H1 (cell line): Measurements from ENCODE around the gene SGCE. TPM values are rescaled to one million over a fixed set of nuclear protein-coding genes. Genes with fewer than 3 reads are reported as not detected.

Experiments
- CTCF ChIA-PET: fragments of 300-600 bp; sonication (Branson Sonifier 250); formaldehyde crosslinking; loops from one replicate; lab custom pipeline; 2021; ENCODE audit not compliant: partially characterized antibody; lab: Charles Lee
- POLR2A ChIA-PET: fragments of 300-600 bp; sonication (Branson Sonifier 250); formaldehyde crosslinking; loops from one replicate; lab custom pipeline; 2021; ENCODE audit warnings: inconsistent platforms; ENCODE audit not compliant: partially characterized antibody; lab: Charles Lee
- DNase-seq, 2 experiments: peaks; one replicate each; pipeline versions ENCODE4 v3.0.0 to v3.0.0-alpha.2; 2010 to 2022; ENCODE audit warnings: low spot score in 2 of 2, low read depth in 1 of 2, mixed read lengths in 1 of 2
- FAIRE-seq: peaks from 2 replicates; lab custom pipeline; 2011; peaks lifted over from hg19 to GRCh38; lab: Jason Lieb, UNC
- H2AFZ ChIP-seq: 2 replicates; pipeline ENCODE4 v1.8.1; 2012; ENCODE audit warnings: low read length, inconsistent platforms
- H2AK5ac ChIP-seq: 2 replicates; pipeline ENCODE4 v1.6.1; 2013; ENCODE audit warnings: low read depth, low read length
- H2BK120ac ChIP-seq: replicated peaks from 2 replicates; pipeline ENCODE3; 2013; ENCODE audit warnings: low read depth, low read length, inconsistent platforms
- H2BK12ac ChIP-seq: 2 replicates; pipeline ENCODE4 v1.6.1; 2013; ENCODE audit warnings: low read depth, low read length
- H2BK15ac ChIP-seq: 2 replicates; pipeline ENCODE4 v1.6.1; 2013; ENCODE audit warnings: low read length
- H2BK20ac ChIP-seq: 2 replicates; pipeline ENCODE4 v1.6.1; 2013; ENCODE audit warnings: low read length
- H2BK5ac ChIP-seq: 2 replicates; pipeline ENCODE4 v1.6.1; 2013; ENCODE audit warnings: low read depth, low read length
- H3K14ac ChIP-seq: 2 replicates; pipeline ENCODE4 v1.6.1; 2013; ENCODE audit warnings: inconsistent platforms; ENCODE audit not compliant: insufficient read length
- H3K18ac ChIP-seq: 2 replicates; pipeline ENCODE4 v1.6.1; 2013; ENCODE audit warnings: low read length; ENCODE audit errors: extremely low read depth
- H3K23ac ChIP-seq: 2 replicates; pipeline ENCODE4 v1.6.1; 2013; ENCODE audit warnings: inconsistent platforms; ENCODE audit not compliant: insufficient read length
- H3K23me2 ChIP-seq: 2 replicates; pipeline ENCODE4 v1.6.1; 2013; ENCODE audit warnings: low read depth, low read length
- H3K27ac ChIP-seq: 2 replicates; pipeline ENCODE4 v1.6.1; 2011; ENCODE audit warnings: low read depth, low read length, inconsistent platforms
- H3K27me3 ChIP-seq, 4 experiments: replicated peaks in 1 of 4; 1 replicate in 1 of 4; 2 replicates in 3 of 4; pipeline versions ENCODE4 v1.6.1 to v1.8.1; 2011 to 2013; ENCODE audit warnings: low read length in 3 of 4, mild to moderate bottlenecking in 3 of 4, inconsistent platforms in 2 of 4, mixed read lengths in 2 of 4, moderate library complexity in 1 of 4; ENCODE audit not compliant: control insufficient read depth in 3 of 4, insufficient read depth in 3 of 4; ENCODE audit errors: extremely low read depth in 1 of 4
- H3K36me3 ChIP-seq, 4 experiments: 2 replicates each; pipeline versions ENCODE4 v1.6.1 to v1.8.1; 2011 to 2013; ENCODE audit warnings: mild to moderate bottlenecking in 4 of 4, low read length in 3 of 4, moderate library complexity in 2 of 4, control low read depth in 1 of 4, inconsistent platforms in 1 of 4; ENCODE audit not compliant: insufficient read depth in 4 of 4, control insufficient read depth in 2 of 4
- H3K4ac ChIP-seq: replicated peaks from 2 replicates; pipeline ENCODE3; 2013; ENCODE audit warnings: low read length, low read depth, mixed read lengths, inconsistent platforms; ENCODE audit not compliant: insufficient read length
- H3K4me1 ChIP-seq, 4 experiments: replicated peaks in 1 of 4; 1 replicate in 1 of 4; 2 replicates in 3 of 4; pipeline versions ENCODE4 v1.6.1 to v1.8.1; 2011 to 2013; ENCODE audit warnings: low read length in 3 of 4, inconsistent platforms in 2 of 4, mixed read lengths in 1 of 4; ENCODE audit not compliant: insufficient read depth in 4 of 4, control insufficient read depth in 3 of 4
- H3K4me2 ChIP-seq, 2 experiments: 2 replicates each; pipeline versions ENCODE4 v1.6.1 to v1.8.1; 2011 to 2013; ENCODE audit warnings: low read depth in 2 of 2, low read length in 2 of 2, control low read depth in 1 of 2, inconsistent platforms in 1 of 2, mild to moderate bottlenecking in 1 of 2; ENCODE audit not compliant: insufficient read depth in 1 of 2
- H3K4me3 ChIP-seq, 4 experiments: fragments of 200-600, 300-600 bp in 1 of 4; sonication (generic), shearing (Covaris generic), sonication (Bioruptor Twin) in 1 of 4; 2 replicates each; pipeline versions ENCODE4 v1.5.1 to v1.8.1; 2011 to 2016; ENCODE audit warnings: low read length in 4 of 4, low read depth in 3 of 4, control low read depth in 2 of 4, inconsistent platforms in 2 of 4, mild to moderate bottlenecking in 2 of 4, mixed read lengths in 1 of 4, moderate library complexity in 1 of 4; ENCODE audit not compliant: insufficient read depth in 2 of 4; ENCODE audit errors: extremely low read depth in 1 of 4
- H3K56ac ChIP-seq: replicated peaks from 2 replicates; pipeline ENCODE3; 2013; ENCODE audit warnings: low read depth, mild to moderate bottlenecking, mixed read lengths, low read length, inconsistent platforms; ENCODE audit not compliant: insufficient read length
- H3K79me1 ChIP-seq: 2 replicates; pipeline ENCODE4 v1.6.1; 2013; ENCODE audit warnings: low read depth, low read length, control low read depth
- H3K79me2 ChIP-seq, 2 experiments: 2 replicates each; pipeline versions ENCODE4 v1.6.1 to v1.8.1; 2012 to 2013; ENCODE audit warnings: low read length in 2 of 2, mild to moderate bottlenecking in 2 of 2, inconsistent platforms in 1 of 2; ENCODE audit not compliant: insufficient read depth in 2 of 2, control insufficient read depth in 1 of 2
- H3K9ac ChIP-seq, 4 experiments: replicated peaks in 1 of 4; 1 replicate in 1 of 4; 2 replicates in 3 of 4; pipeline versions ENCODE4 v1.6.1 to v1.8.1; 2011 to 2013; ENCODE audit warnings: low read depth in 3 of 4, low read length in 3 of 4, control low read depth in 2 of 4, mild to moderate bottlenecking in 2 of 4, moderate library complexity in 2 of 4, inconsistent platforms in 1 of 4; ENCODE audit errors: extremely low read depth in 1 of 4
- H3K9me3 ChIP-seq, 2 experiments: 2 replicates each; pipeline versions ENCODE4 v1.6.1 to v1.8.1; 2012 to 2013; ENCODE audit warnings: mild to moderate bottlenecking in 2 of 2, moderate library complexity in 2 of 2, control low read depth in 1 of 2, inconsistent platforms in 1 of 2, low read depth in 1 of 2, low read length in 1 of 2, mixed read lengths in 1 of 2; ENCODE audit not compliant: insufficient read depth in 2 of 2
- H4K20me1 ChIP-seq, 2 experiments: replicated peaks in 1 of 2; 2 replicates each; pipeline versions ENCODE3 to v1.8.1; 2011 to 2013; ENCODE audit warnings: inconsistent platforms in 2 of 2, low read length in 2 of 2, mild to moderate bottlenecking in 1 of 2; ENCODE audit not compliant: insufficient read depth in 2 of 2, control insufficient read depth in 1 of 2
- H4K5ac ChIP-seq: 2 replicates; pipeline ENCODE4 v1.6.1; 2013; ENCODE audit warnings: low read length, low read depth, mixed read lengths, inconsistent platforms; ENCODE audit not compliant: insufficient read length
- H4K8ac ChIP-seq: 2 replicates; pipeline ENCODE4 v1.8.0; 2013; ENCODE audit warnings: mild to moderate bottlenecking, moderate library complexity, low read length, inconsistent platforms; ENCODE audit not compliant: insufficient read depth; ENCODE audit errors: extremely low read depth
- H4K91ac ChIP-seq: replicated peaks from 2 replicates; pipeline ENCODE3; 2013; ENCODE audit warnings: low read length, mixed read lengths, inconsistent platforms; ENCODE audit not compliant: insufficient read length
- BACH1 ChIP-seq: IDR thresholded peaks from 2 replicates; pipeline ENCODE4 v1.6.1; 2012; ENCODE audit warnings: low read length, improper control_type of control experiment
- CBX8 ChIP-seq: fragments of 300-800, 300-1000 bp; sonication (generic); IDR thresholded peaks from 2 replicates; pipeline ENCODE4 v1.7.1; 2016; ENCODE audit warnings: low read depth, low read length, borderline replicate concordance
- CHD2 ChIP-seq: IDR thresholded peaks from 2 replicates; pipeline ENCODE4 v1.6.1; 2012; ENCODE audit warnings: low read length, improper control_type of control experiment
- EGR1 ChIP-seq: IDR thresholded peaks from 2 replicates; pipeline ENCODE4 v1.6.1; 2011; ENCODE audit warnings: low read depth, low read length, borderline replicate concordance
- GTF2F1 ChIP-seq: IDR thresholded peaks from 2 replicates; pipeline ENCODE4 v1.6.1; 2012; ENCODE audit warnings: low read depth, low read length, improper control_type of control experiment, borderline replicate concordance
- MAFK ChIP-seq: IDR thresholded peaks from 2 replicates; pipeline ENCODE4 v1.6.1; 2012; ENCODE audit warnings: low read depth, mild to moderate bottlenecking, improper control_type of control experiment, low read length
- NRF1 ChIP-seq: IDR thresholded peaks from 2 replicates; pipeline ENCODE4 v1.6.1; 2011; ENCODE audit warnings: mild to moderate bottlenecking, low read depth, low read length, improper control_type of control experiment
- SIRT6 ChIP-seq: IDR thresholded peaks from one replicate; pipeline ENCODE4 v1.7.1; 2012; ENCODE audit warnings: low read length, inconsistent platforms
- SP1 ChIP-seq: IDR thresholded peaks from 2 replicates; pipeline ENCODE4 v1.6.1; 2011; ENCODE audit warnings: low read depth, low read length
- TAF1 ChIP-seq: IDR thresholded peaks from 2 replicates; pipeline ENCODE4 v1.6.1; 2011; ENCODE audit warnings: mild to moderate bottlenecking, low read depth, low read length
- TAF7 ChIP-seq: optimal IDR thresholded peaks from 2 replicates; pipeline ENCODE3; 2011; ENCODE audit warnings: low read depth, mild to moderate bottlenecking, inconsistent platforms, low read length, moderate library complexity, borderline replicate concordance
- TBP ChIP-seq: IDR thresholded peaks from 2 replicates; pipeline ENCODE4 v1.6.1; 2011; ENCODE audit warnings: low read depth, low read length, improper control_type of control experiment
- WGBS, 2 experiments: shearing (Covaris generic) in 1 of 2; methylation state at CpG; one replicate each; pipeline versions ENCODE4 v1.1.6 to v1.1.7; 2013 to 2015; ENCODE audit warnings: low lambda C conversion rate in 2 of 2, mixed read lengths in 2 of 2, inconsistent platforms in 1 of 2, low coverage in 1 of 2, missing lambda C conversion rate in 1 of 2; ENCODE audit not compliant: insufficient replicate concordance in 2 of 2, insufficient coverage in 1 of 2, insufficient read length in 1 of 2; ENCODE audit errors: extremely low coverage in 1 of 2, missing lambda C conversion rate in 1 of 2; 5-methylcytosine and 5-hydroxymethylcytosine counted together
- polyA plus RNA-seq, 7 experiments: library from polyadenylated mRNA; depleted of rRNA in 3 of 7; stranded (reverse) in 5 of 7; unstranded in 2 of 7; fragments of >200 nt in 5 of 7; fragments of 200-250 nt in 2 of 7; gene quantifications; 1 replicate in 5 of 7; 2 replicates in 1 of 7; 4 replicates in 1 of 7; pipeline versions ENCODE4 v1.2.1 to v1.2.3, GENCODE V29; 2011 to 2013; ENCODE audit warnings: missing spikeins in 2 of 7, mixed read lengths in 2 of 7
- total RNA-seq: library from RNA; stranded (reverse); fragmentation: NEBNext Ultra II Directional; extraction: Animal tissue kit (Norgen Biotek cat#: 25700); gene quantifications from 2 replicates; pipeline ENCODE4 v1.2.1, GENCODE V29; 2021
- TF ChIP-seq, protein P1 (sequence below), 3 experiments: IDR thresholded peaks; 1 replicate in 2 of 3; 2 replicates in 1 of 3; pipeline versions ENCODE4 v1.5.1 to v1.6.1; 2011; ENCODE audit warnings: low read length in 3 of 3, mild to moderate bottlenecking in 3 of 3, inconsistent platforms in 2 of 3, low read depth in 1 of 3, moderate library complexity in 1 of 3; ENCODE audit not compliant: insufficient read depth in 1 of 3; ENCODE audit errors: control extremely low read depth in 1 of 3

The SGCE gene
- total and polyA plus RNA-seq, 2 of the 8 experiments (the other 6 are each of a cell fraction or from before 2014, with no cell fraction given), result 12.8 to 25.0 TPM

DNA sequence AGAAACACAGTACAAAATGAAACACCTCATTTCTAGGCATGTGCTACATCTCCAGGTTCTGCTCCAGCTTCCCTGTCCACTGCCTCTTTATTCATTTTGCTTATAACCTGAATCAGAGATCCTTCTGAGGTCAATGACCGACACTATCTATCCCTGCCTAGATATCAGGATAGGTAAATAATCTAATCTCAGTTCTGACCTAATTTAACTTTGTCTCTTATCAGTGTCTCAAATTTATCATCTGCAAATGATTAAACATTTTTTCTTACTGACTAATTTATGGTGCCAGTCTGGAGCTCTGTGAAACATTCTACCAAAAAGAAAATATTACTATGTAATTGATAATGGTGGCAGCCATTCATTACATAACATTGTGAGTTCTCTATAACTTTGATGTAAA lies 61.1 kb downstream of the SGCE start:
- H3K27ac ChIP-seq, result no peak overlapping the region
- DNase-seq, result no peak
- no peak overlapping the region for H3K56ac ChIP-seq
- H2AFZ ChIP-seq, result no peak overlapping the region
- no peaks in the 10 kb centered on the region for H3K23me2 ChIP-seq
- no peak overlapping the region for H3K18ac ChIP-seq
- WGBS, 2 experiments, result 95% methylated on average over 1 of the region's 1 CpG; no CpG with 5 or more reads in 1 of the 2 experiments
- ChIA-PET POLR2A (no interaction called here), CTCF (interaction anchor here (1.4 kb wide), 1 partner anchor 15 kb away, joined by 3 read pairs; no protein-coding TSS in a partner anchor)
- H2BK5ac ChIP-seq, result no peak overlapping the region
- no peaks in the 10 kb centered on the region for H3K79me1 ChIP-seq
- no peaks in the 10 kb centered on the region for H3K79me2 ChIP-seq
- H4K91ac ChIP-seq, result no peak overlapping the region
- no peak overlapping the region for H4K5ac ChIP-seq
- no peak overlapping the region for H2BK12ac ChIP-seq
- peaks cover 0 to 3% (median 0%) of the 10 kb centered on the region in 4 experiments; a peak in 1 of 7 replicates for H3K4me1 ChIP-seq
- H2AK5ac ChIP-seq, result no peak overlapping the region
- H2BK15ac ChIP-seq, result no peak overlapping the region
- no peaks in the 10 kb centered on the region for H4K20me1 ChIP-seq
- H3K4me3 ChIP-seq, result no peak overlapping the region
- no peak overlapping the region for H3K23ac ChIP-seq
- FAIRE-seq, result no peak
- H3K36me3 ChIP-seq, result peaks cover 0 to 8% (median 0%) of the 10 kb centered on the region in 4 experiments; a peak in 3 of 8 replicates
- H4K8ac ChIP-seq, result no peak overlapping the region
- H3K4me2 ChIP-seq, result no peak overlapping the region
- no peak overlapping the region for H3K14ac ChIP-seq
- H2BK20ac ChIP-seq, result no peak overlapping the region
- no peak overlapping the region for H3K4ac ChIP-seq
- 0 out of 4 replicates have a peak, but pooled peaks cover 1 to 2% of the 10 kb centered on the region in 2 experiments for H3K9me3 ChIP-seq
- H3K27me3 ChIP-seq, result no peaks in the 10 kb centered on the region
- H2BK120ac ChIP-seq, result no peak overlapping the region
- H3K9ac ChIP-seq, result no peak overlapping the region
- TF ChIP-seq MAFK (no peak), CBX8 (no peak), TBP (no peak), SIRT6 (no peak), GTF2F1 (no peak), TAF7 (no peak), CHD2 (no peak), SP1 (no peak), TAF1 (no peak), EGR1 (no peak), NRF1 (no peak), BACH1 (no peak)
- TF ChIP-seq, protein P1, sequence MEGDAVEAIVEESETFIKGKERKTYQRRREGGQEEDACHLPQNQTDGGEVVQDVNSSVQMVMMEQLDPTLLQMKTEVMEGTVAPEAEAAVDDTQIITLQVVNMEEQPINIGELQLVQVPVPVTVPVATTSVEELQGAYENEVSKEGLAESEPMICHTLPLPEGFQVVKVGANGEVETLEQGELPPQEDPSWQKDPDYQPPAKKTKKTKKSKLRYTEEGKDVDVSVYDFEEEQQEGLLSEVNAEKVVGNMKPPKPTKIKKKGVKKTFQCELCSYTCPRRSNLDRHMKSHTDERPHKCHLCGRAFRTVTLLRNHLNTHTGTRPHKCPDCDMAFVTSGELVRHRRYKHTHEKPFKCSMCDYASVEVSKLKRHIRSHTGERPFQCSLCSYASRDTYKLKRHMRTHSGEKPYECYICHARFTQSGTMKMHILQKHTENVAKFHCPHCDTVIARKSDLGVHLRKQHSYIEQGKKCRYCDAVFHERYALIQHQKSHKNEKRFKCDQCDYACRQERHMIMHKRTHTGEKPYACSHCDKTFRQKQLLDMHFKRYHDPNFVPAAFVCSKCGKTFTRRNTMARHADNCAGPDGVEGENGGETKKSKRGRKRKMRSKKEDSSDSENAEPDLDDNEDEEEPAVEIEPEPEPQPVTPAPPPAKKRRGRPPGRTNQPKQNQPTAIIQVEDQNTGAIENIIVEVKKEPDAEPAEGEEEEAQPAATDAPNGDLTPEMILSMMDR (IDR thresholded peaks at IDR 0.05; ENCODE audit: control extremely low read depth in 1 of 3, insufficient read depth in 1 of 3, low read depth in 1 of 3, low read length in 3 of 3), result no peak
